Left renal pelvis (tissue), 4 donors: Measurements from ENCODE around the gene DNM2. TPM values are rescaled to one million over a fixed set of nuclear protein-coding genes. Genes with fewer than 3 reads are reported as not detected.

Source experiments
- DNase-seq, 4 donors: peaks; one replicate each; pipeline ENCODE4 v3.0.0-alpha.2; 2013; ENCODE audit warnings: low read depth in 4 of 4, low spot score in 3 of 4
- polyA plus RNA-seq, 4 donors: library from polyadenylated mRNA; unstranded; fragments of 120-200 nt; gene quantifications; one replicate each; pipeline ENCODE4 v1.2.1, GENCODE V29; 2013; ENCODE audit not compliant: insufficient read length in 4 of 4

Gene DNM2
- polyA plus RNA-seq, 4 donors: 68.8 to 166 (median 125) TPM

DNA sequence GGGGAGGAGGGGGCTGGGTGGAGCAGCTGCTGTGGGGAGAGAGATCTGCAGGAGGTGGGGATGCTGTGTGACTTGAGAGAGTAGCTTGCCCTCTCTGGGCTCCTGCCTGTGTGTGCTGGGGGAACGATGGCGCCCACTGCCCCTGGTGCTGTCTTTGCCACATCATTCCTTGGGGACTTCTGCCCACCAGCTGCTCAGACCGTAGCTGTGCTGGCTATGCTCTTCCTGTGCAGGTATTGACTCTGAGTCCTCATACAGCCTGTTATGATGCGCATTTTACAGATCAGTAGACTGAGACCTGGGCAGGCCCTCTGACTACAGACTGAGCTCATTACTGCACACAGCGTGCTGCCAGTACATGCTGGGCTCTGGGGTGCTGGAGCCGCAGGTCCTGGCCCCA, 51.1 kb downstream of the DNM2 start:
- no peak for DNase-seq

DNA sequence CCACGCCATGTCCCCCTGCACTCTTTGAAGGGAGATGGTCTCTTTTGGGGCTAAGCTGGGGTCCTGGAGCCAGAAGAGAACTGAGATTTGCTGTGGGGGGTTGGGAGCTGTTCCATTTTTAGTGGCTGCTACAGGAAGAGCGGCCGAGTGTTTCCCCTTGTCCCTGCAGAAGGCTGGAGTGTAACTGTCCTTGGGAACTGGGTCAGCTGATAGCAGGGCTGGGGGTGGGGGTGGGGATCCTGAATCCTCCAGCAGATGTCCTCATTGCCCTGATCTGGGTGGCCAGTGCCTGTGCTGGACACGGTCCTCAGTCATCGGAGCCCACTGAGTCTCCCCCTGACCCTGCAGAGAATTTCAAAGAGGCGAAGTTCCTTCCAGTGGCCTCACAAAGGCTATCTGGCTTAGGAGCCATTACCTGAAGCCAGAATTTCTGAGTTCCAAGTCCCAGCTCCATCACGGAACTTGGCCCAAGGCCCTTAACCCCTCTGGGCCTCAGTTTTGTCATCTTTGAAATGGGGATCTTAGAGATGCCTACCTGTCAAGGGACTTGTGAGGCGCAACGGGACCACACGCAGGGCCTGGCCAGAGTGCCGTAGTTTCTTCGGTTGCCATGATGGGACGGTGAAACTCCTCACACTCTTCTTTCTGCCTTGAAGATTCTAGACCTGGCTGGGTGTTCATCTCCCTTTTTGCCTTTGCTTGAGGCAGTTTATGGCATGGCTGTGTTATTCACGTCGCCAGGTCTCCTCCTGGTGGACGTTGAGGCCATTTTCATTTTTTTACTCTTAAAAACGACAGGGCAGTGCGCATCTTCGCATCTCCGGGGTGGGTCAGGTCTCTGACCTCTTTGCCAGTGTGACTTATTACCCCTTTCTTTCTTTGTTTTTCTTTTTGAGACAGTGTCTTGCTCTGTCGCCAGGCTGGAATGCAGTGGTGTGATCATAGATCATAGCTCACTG, 51.9 kb downstream of the DNM2 start:
- DNase-seq: no peak

DNA sequence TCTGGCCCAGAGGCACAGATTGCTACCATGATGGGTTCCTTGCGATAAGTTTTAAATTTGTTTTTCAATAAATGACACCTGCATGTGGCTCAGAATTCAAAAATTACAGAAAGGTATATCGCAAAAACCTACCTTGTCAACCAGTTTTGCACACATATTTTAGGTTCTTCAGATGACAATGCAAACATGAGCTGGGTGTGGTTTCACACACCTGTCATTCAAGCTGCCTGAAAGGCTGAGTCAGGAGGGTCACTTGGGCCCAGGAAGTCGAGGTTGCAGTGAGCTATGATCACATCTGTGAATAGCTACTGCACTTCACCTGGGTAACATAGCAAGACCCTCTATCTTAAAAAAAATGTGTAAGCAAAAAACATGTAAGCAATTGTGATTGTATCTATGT, 56.1 kb downstream of the DNM2 start:
- no peak for DNase-seq

DNA sequence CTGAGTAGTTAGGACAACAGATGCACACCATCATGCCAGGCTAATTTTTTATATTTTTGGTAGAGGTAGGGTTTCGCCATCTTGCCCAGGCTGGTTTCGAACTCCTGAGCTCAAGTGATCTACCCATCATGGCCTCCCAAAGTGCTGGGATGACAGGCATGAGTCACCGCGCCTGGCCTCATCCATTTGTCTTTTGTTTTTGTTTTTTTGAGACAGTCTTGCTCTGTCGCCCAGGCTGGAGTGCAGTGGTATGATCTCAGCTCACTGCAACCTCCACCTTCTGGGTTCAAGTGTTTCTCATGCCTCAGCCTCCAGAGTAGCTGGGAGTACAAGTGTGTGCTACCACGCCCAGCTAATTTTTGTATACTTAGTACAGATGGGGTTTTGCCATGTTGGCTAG, 57.0 kb downstream of the DNM2 start:
- no peak for DNase-seq

DNA sequence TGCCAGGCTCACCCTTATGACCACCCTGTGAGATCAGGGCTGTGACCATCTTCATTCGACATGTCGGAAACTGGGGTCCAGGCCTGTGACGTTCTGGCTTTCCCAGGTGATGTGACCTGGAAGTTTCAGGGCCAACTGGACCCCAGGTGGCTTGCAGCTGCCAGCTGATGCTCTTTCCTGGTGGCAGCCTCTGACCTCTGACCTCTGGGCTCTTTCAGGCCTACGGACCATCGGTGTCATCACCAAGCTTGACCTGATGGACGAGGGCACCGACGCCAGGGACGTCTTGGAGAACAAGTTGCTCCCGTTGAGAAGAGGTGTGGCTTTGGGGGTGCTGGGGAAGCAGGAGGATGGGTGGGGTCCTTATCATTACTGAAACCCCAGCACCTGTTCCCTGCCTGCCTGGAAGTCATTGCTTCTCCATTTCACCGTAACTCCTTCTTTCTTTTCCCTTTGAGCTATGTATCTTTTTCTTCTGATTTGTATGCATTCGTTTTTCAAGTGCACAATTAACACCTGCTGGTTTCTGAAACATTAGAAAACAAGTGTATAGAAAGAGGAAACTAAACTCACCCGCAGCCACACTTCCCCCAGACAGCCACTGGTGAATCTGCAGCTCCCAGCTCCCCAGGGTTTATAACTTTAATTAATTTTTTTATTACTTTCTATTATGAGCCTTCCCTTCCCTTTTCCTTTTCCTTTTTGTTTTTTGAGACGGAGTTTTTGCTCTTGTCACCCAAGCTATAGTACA, 59.2 kb downstream of the DNM2 start:
- no peak for DNase-seq

DNA sequence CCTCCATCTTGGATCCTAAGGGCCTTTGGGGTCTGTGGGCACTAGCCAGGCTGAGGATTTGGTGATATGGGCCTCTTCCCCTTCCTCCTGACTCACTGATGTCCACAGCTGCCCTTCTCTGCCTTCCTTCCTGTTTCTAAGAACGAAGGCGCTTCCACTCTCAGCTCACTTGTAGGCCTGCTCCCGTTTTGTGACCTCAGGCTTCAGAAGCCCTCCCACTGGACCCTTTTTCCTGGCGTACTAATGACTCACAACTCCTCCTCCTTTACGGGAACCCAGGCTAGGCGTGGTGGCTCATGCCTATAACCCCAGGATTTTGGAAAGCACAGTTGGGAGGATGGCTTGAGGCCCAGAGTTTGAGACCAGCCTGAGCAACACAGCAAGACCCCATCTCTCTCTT, 62.5 kb downstream of the DNM2 start:
- no peak for DNase-seq

DNA sequence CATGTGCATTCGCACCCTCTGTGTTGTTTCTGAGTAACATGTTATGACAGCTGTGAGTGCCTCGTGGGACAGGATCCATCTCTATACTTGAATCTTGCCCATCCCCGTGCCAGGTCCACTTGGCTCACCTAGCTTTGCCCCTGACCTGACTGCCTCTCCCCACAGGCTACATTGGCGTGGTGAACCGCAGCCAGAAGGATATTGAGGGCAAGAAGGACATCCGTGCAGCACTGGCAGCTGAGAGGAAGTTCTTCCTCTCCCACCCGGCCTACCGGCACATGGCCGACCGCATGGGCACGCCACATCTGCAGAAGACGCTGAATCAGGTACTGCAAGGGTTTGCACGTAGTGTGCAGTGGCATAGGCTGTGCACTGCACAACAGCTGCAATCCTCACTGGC, 64.9 kb downstream of the DNM2 start:
- no peak for DNase-seq

DNA sequence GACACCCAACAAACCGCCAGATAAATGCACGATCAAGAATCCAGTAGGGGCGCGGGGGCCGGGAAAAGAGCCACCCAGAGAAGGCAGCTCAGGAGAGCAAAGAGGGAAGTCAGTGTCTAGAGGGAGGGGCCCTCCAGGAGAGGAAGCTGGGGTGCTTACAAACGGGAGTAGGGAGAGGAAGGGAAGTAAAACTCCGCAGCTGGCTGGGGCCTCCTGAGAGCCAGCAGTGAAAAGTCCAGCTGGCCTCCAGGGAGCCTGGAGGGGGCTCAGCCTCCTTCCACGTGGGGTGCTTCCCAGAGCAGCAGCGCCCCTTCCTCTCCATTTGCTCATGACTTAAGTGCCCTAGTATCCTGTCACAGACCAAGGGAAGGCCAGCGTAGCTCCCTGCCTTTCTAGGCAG, 66.4 kb downstream of the DNM2 start:
- DNase-seq: no peak

DNA sequence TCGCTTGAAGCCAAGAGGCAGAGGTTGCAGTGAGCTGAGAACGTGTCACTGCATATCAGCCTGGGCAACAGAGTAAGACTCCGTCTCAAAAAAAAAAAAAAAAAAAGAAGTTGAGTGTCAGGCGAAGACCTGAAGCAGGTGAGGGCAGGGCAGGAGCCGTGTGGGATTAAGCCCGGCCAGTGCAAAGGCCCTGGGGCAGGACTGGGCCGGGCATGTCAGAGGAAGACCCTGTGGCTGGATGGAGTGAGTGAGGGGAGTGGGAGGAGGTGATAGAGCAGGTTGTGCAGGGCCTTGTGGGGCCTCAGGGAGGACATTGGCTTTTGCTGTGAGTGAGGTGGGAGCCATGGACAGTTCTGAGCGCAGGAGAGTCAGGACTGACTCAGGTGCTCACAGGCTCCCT, 70.3 kb downstream of the DNM2 start:
- no peak for DNase-seq

DNA sequence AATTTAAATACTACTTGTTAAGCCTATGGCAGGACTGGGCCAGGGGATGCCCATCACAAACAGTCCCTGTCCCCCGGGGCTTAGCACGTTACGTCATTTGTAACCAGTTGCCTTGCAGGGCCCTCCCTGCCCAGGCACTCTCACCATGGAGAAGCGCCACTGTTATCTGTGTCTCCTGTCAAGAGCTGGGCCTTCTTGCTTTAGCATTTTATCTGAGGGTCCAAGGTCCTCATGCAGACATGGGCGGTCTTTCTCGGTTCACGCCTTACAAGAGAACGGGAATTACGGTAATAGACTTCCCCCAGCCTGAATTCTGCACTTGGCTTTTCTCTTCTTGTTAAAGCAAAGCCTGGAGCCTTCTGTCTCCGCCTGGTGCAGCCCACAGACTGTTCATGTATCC, 72.0 kb downstream of the DNM2 start:
- no peak for DNase-seq

DNA sequence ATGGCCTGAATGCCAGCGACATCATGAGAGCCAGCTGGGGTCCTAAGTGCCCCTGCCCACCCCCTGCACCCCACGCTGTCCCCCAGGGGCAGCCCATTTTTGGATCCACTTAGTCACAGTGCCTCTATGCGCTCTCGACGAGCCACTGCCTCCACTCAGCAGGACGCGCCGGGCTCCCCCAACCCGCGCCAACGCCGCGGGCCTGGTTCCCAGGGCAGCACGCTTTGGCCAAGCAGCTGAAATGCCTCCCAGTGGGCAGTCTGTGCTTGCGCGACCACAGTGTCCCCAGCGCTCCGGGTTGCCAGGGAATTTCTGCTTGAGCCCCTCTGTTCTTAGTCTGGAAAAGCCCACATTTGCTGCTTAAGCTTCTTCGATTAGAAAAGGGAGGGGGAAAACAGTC, 78.8 kb downstream of the DNM2 start:
- no peak for DNase-seq

DNA sequence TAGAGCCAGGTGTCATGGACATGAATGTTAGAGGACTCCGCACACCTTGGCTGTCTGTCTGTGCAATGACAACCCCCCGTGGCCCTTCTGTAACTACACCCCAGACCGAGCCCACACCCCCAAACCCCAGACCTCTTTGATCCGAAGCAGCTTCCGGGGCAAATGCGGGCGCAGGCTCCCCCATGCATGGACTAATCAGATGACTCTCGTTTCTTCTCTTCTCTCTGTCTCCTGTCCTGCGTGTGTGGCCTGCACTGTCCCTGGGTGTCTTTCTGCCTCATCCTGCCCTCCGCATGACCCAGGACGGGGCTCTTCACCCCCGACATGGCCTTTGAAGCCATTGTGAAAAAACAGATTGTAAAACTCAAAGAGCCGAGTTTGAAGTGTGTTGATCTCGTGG, 79.2 kb downstream of the DNM2 start:
- DNase-seq: no peak

DNA sequence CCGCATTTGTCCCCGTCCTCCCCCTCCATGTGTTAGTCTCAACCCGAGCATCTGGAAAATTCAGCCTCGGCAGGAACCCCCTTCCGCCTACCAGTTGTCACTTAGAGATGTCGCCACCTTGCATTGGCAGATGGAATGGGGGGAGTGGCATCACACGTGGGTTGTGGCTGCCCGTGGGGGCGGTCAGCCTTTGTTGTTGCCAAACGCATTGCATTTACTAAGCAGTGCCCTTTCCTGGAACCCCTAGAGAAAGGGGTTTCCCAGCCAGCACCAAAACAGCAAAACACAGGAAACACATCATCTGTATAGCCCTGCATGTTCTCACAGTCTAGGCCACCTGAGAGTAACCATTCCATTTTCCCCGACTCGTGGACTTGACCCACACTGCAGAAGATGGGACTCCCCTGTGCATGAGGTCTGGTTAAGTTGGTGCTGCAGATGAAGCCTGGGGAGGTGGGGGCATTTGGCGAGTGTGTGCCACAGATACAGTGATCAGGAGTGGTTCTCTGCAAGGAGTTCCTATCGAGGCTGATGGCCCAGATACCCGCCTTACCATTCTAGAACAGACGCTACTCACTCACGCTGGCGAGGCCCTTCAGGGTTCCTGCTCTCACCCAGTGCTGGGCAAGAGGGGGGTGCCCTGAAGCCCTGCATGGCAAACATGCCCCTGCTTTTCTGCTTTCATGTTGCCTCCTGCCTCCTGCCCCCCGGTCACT, 79.8 kb downstream of the DNM2 start:
- DNase-seq: no peak

DNA sequence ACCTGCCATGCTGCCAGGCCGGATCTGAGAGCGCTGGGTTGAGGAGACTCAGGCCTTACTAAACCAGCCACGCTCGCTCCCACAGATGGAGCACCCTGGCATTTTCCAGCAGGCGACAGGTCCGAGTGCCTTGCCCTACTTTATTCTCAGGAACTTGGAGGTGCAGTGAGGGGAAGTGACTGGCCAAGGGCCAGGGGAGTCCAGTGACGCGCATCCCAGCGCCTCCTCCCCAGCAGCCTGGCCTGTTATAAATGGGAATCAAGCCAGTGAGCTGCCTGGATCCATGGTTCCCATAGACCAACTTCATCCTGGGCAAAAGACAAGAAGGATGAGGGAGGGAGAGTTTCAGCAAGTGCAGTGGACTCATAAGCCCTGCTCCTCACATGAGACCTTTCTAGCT, 82.6 kb downstream of the DNM2 start:
- DNase-seq: no peak

DNA sequence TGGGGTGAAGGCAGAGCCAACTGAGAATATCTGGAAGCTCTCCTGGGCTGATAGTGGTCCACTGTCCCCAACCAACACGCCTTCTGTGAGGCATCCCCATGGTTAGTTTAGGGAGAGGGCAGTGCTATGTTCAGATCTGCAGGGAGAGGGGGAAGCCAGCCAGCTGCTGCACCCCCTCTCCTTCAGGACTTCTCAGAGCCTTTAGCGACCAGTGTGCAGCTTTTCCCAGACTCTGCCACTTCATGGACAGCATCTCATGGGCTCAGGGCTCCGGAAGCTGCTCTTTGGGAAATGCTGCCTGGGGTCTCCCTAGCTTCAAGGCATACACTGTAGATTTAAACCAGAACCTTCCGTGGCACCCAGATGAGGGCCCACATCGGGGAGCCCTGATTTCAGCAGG, 84.6 kb downstream of the DNM2 start:
- DNase-seq: no peak

DNA sequence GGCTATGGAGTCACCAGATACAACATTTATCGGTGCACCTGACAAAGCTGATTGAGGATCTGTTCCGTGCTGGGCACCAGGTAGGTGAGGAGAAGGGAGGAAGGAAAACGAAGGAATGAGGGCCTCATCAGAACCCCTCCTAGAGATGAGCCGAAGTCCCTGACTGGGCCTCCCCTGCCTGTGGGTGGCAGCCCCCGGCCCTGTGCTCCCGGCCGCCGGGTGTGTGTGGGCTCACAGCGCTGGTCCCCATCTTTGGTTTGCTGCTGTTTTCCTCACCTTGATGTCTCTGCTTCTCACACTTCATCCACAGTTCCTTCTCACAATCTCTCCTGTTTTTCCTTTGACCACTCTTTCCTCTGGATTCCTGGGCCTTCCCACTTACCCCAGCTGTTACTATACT, 85.4 kb downstream of the DNM2 start:
- no peak for DNase-seq

DNA sequence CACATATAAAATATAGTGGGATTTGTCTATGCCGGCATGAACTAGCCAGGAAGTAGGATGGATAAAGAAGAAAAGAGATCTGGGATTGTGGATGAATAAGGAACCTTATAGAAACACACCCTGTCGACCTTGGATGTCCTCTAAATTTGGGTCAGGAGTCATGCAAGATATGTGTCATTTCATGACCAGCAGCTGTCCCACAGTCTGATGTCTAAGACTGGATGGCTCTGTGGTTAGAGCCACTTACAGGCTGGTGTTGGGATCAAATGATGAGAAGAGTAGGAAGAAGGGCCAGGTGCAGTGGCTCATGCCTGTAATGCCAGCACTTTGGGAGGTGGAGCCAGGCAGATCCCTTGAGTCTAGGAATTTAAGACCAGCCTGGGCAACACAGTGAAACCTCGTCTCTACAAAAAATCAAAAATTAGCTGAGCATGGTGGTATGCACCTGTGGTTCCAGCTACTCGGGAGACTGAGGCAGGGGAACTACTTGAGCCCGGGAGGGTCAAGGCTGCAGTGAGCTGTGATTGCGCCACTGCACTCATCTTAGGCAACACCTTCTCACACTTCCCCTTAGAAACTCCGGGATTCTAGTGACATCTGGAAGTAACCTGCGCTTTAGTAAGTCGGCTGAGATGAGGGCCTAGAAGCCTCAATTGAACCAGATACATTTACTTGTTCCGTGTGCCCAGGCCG, 87.3 kb downstream of the DNM2 start:
- DNase-seq: no peak

DNA sequence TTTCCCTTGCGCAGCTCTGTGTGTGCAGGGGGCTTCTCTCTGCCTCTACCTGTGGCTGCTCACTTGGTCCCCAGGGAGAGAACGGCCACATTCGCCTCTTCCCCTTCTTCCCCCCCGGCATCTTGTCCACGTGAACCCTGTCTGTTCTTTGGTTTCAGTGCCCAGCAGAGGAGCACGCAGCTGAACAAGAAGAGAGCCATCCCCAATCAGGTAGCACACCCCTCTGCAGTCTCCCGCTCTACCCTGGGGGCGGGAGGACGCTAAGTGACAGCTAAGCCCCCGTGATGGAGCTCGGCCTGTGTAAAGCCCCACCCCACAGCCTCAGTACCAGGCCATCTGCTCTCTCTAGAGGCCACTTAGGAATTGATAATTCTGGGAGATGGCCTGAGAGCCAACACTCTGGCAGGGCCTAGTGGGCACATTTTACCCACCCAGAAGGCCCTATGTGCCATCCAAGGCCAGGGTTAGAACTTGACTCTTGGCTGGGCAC, 87.9 kb downstream of the DNM2 start:
- DNase-seq: no peak

DNA sequence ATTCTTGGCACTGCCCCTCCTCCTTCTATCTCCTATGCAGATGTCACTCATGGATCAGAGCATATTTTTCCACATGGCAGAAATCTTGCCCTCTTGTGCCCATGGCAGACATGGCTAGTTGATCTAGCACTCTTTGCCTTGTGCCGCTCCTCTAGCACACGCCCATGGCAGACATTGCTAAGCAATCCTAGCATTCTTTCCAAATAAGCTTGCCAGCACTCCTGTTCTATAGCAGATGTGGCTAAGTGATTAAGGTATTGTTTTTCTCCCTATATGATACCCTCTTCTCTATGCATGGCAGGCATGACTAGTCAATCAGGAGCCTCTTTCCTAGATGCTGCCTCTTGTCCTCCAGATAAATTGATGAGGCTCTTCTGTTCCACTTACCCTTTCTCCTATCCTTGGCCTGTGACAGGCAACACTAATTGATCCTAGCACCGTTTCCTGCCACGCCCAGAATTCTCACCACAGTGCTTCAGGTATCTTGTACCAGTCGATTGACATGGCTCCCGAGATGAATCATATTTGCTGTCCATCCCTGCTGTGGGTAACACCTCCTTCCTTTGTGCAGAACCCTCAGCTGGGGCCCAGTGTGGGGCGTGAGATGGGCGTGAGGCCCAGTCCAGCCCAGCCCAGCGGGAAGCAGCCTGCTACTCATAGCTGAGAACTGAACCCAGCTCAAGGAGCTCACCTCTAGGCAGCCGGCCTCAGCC, 91.2 kb downstream of the DNM2 start:
- no peak for DNase-seq
